ENCODE measurements around the gene MBOAT2.

DNA sequence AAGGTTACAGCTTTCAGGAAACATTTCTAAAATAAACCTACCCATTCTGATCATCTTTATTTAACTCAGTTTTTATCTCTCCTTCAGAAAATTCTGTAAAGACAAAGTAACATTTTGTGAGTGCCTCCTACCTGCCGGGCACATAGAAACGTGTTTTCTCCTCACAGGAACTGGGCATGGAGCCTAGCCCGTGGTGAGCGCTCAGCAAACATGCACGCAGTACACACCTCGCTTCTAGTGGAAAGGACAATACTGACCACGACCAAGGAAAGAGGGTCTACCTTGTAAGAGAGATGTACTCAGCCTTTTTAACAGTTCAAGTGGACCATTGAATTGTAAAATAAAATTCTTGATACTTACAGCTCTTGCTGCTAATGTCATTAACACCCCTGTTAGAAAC is 141.3 kb downstream of the MBOAT2 start:
- no peak for TF ChIP-seq CTCF (IDR thresholded peaks at IDR 0.05)
- TF ChIP-seq EZH2 (IDR thresholded peaks at IDR 0.05; ENCODE audit: borderline replicate concordance, insufficient read depth, low read depth, low read length, poor library complexity, severe bottlenecking): no peak

Measured in B cell (primary cell).